ACC112 (cell line): Measurements from ENCODE around the gene CCNL2.

ENCODE experiments used
- H2AFZ ChIP-seq: fragments of 200-600 bp; sonication (generic); one replicate; pipeline ENCODE4 v1.6.0; 2017; ENCODE audit warnings: antibody characterized with exemption, low read length; ENCODE audit not compliant: unreplicated experiment
- H3K27ac ChIP-seq: fragments of 200-600 bp; sonication (generic); 2 replicates; pipeline ENCODE4 v1.5.1; 2014; ENCODE audit warnings: low read depth, mild to moderate bottlenecking, antibody characterized with exemption, low read length, moderate library complexity
- H3K27me3 ChIP-seq: fragments of 200-600 bp; sonication (generic); 2 replicates; pipeline ENCODE4 v1.6.1; 2014; ENCODE audit warnings: mild to moderate bottlenecking, antibody characterized with exemption, low read length, moderate library complexity, mixed read lengths; ENCODE audit not compliant: insufficient read depth
- H3K36me3 ChIP-seq: fragments of 200-600 bp; sonication (generic); 2 replicates; pipeline ENCODE4 v1.6.1; 2016; ENCODE audit warnings: mild to moderate bottlenecking, antibody characterized with exemption, low read length, moderate library complexity, mixed read lengths; ENCODE audit not compliant: insufficient read depth
- H3K4me1 ChIP-seq: fragments of 200-600 bp; sonication (generic); one replicate; pipeline ENCODE4 v1.6.1; 2016; ENCODE audit warnings: low read length, mixed read lengths; ENCODE audit not compliant: insufficient read depth, unreplicated experiment, control insufficient read depth
- H3K4me3 ChIP-seq: fragments of 200-600 bp; sonication (generic); 2 replicates; pipeline ENCODE4 v1.5.1; 2014; ENCODE audit warnings: mild to moderate bottlenecking, low read depth, low read length
- H3K79me2 ChIP-seq: fragments of 200-600 bp; sonication (generic); one replicate; pipeline ENCODE4 v1.6.0; 2016; ENCODE audit warnings: low read length; ENCODE audit not compliant: control insufficient read depth, unreplicated experiment, insufficient read depth

CCNL2 gene

GRCh38 chr1:1336931-1337792, 62.0 kb downstream of the CCNL2 start:
- Histone ChIP-seq H3K36me3 (peaks cover 11% of the 10 kb centered on the region; the same call in 1 of the 2 replicates), H3K27ac (no peak overlapping the region), H3K4me1 (no peaks in the 10 kb centered on the region), H3K79me2 (peaks cover 2% of the 10 kb centered on the region), H3K4me3 (no peak overlapping the region), H2AFZ (no peak overlapping the region), H3K27me3 (no peaks in the 10 kb centered on the region)

- Histone ChIP-seq H3K36me3 (peaks cover 9% of the 10 kb centered on the region; the same call in 1 of the 2 replicates), H2AFZ (no peak overlapping the region), H3K4me3 (no peak overlapping the region), H3K27ac (no peak overlapping the region), H3K4me1 (no peaks in the 10 kb centered on the region), H3K27me3 (no peaks in the 10 kb centered on the region), H3K79me2 (no peaks in the 10 kb centered on the region)
Observed at GRCh38 chr1:1336446-1336845, 62.7 kb downstream of the CCNL2 start.

GRCh38 chr1:1335792-1336248, 63.3 kb downstream of the CCNL2 start:
- no peak overlapping the region for H2AFZ ChIP-seq
- H3K27ac ChIP-seq = no peak overlapping the region
- H3K4me3 ChIP-seq = no peak overlapping the region
- no peaks in the 10 kb centered on the region for H3K27me3 ChIP-seq
- H3K4me1 ChIP-seq = no peaks in the 10 kb centered on the region
- H3K79me2 ChIP-seq = no peaks in the 10 kb centered on the region
- peaks cover 3% of the 10 kb centered on the region; the same call in 1 of the 2 replicates for H3K36me3 ChIP-seq
